HG03565 (cell line): ENCODE measurements around the gene PTPRF.

Experiments
- ATAC-seq: cut with Tn5 transposase; IDR thresholded peaks from one replicate; pipeline ENCODE4 v1.9.1; 2021; ENCODE audit warnings: mild to moderate bottlenecking, moderate library complexity; ENCODE audit not compliant: unreplicated experiment

PTPRF gene

DNA sequence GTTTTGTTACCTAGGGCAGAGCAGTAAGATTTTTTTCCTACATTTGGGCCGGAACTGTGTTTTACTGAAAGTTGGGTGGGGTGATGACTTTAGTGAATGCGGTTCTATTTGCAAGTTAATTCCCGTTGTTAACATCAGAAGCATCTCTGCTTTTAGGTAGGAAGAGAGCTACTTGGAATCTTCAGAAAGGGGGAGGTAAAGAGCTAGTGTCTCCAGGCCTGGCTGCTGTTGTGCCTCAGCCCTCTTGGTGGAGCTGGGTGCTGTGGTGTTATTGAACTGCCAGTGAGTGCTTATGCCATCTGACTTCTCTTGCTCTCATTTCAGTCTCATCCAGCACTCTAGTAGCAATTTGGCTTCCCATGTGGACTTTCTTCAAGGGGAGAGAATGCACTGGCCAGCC is 122.7 kb downstream of the PTPRF start:
- ATAC-seq, result no peak

DNA sequence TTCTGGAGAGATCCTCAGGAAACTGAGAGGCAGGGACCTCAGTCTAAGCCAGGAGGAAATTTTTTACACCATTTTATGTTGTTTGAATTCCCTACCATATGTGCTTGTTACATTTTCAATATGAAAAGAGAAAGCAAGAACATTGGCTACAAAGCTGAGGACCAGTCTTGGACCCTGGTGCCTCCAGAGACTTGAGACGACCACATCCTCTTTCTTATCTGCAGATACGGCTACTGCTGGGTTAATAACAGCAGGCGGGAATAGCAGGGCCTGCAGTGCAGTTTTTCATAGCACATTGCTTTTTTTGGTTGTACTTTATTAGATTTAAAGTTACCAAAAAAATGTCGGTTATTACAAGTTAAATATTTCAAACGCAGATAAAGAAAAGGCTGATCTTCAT is 123.2 kb downstream of the PTPRF start:
- no peak for ATAC-seq

DNA sequence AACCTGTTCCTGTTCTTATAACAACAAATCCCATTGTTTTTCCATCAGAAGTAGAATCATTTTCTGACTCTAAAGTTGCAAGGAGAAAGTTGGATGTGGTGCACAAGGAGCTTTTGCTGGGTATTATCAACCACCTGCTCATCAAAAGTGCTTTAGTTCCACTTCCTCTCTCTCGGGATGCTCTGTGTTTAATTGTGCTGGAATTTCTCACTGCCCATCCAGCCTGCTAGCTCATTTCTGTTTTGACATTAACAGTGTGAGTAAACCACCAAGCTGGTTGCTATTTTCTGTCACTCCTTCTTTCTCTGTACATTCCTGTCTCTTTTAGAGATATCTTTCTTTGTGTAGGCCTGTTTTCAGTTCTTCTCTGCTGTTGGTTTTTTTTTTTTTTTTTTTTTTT is 125.3 kb downstream of the PTPRF start:
- no peak for ATAC-seq

DNA sequence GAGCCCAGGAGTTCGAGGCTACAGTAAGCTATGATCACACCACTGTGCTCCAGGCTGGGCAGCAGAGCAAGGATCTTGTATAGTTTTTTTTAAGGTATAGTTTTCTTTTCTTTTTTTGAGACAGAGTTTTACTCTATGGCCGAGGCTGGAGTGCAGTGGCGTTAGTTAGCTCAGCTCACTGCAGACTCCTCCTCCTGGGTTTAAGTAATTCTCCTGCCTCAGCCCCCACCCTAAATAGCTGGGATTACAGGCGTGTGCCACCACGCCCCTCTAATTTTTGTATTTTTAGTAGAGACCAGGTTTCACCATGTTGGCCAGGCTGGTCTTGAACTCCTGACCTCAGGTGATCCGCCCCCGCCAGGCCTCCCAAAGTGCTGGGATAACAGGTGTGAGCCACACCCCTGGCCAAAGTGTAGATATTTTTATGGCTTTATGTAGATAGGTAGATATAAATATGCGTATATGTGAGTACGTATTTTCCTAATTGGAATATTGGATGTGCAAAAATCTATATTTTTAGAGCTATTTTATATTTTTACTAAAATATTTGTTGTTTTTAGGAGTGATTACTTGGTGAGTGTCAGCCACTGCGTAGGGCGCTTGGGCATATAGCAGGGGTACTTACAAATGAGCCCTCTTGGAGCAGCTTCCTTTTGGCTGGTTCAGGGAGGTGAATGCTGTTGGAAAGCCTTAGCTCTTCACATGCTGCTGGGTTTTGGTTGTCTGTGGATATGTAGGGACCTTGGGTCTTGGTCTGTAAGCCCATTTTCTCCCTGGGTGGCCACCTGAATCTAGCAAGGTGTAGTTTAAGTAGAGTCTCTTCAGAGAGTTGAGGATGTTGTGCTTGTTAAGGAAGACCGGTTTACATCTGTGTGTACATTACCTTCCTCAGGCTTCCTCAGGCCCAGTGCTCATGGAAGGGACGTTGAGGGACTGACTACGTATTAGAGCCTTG is 128.8 kb downstream of the PTPRF start:
- ATAC-seq, result no peak

DNA sequence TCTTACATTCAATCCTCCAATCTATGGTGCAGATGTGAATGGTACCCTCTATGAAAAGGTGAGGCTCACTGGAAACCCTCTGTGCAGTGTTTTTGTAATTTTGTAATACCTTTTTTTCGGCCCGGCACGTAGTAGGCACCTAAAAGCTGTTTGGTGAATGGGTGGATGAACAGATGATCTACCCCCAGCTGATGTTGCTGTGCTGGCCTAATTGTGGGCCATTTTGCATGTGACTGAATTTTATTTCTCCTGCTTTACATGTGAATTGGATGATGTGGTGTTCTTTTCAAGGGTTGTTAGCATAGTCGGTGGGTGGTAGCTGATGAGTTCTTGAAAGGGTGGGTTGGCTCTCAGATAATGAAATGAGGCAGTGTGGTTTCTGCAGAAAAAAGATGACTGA is 129.7 kb downstream of the PTPRF start:
- no peak for ATAC-seq

DNA sequence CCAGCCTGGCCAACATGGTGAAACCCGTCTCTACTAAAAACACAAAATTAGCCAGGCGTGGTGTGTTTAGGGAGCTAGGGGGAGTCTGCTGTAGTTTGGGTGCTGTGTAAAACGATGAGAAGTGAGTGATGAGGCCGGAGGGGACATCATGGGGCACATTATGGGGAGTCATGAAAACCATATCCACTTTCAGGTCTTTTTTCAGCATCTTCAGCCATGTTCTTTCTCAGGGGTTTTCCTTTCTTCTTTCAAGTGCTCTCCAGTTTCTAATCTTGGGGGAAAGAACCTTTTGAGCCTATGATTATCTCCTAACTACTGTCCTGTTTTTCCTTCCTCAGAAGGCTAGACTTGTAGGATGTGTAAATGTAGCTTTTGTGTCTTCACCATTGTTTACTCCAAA is 133.7 kb downstream of the PTPRF start:
- no peak for ATAC-seq

DNA sequence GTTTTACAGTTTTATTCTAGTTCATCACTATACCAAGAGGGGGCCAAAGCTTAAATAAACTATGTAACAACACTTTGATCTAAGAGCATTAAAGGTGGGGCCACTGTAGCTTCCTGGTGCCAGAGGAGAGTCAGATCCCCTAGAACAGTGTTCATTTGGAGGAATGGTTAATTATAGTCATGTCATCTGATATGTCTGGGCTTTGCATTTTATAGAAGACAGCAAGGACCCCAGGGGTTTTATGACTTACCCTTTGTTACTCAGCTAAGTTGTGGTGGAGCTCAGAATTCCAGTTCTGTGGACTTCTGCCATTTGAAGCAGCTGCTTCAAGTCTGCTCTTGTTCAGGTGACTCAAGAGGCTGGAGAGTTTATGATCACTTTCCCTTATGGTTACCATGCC is 135.9 kb downstream of the PTPRF start:
- ATAC-seq, result no peak

DNA sequence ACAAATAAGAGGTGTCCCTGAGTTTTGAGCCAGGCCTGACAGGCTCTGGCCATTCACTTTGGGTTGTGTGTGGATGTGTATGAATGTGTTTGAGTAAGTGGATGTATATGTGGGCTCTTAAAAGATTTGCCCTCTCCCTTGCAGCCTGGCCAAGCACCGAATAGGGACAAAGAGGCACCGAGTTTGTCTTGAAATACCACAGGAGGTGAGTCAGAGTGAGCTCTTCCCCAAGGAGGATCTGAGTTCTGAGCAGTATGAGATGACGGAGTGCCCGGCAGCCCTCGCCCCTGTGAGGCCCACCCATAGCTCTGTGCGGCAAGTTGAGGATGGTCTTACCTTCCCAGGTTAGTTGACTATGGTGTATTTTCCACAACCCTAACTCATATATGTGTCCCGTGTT is 138.3 kb downstream of the PTPRF start:
- no peak for ATAC-seq

DNA sequence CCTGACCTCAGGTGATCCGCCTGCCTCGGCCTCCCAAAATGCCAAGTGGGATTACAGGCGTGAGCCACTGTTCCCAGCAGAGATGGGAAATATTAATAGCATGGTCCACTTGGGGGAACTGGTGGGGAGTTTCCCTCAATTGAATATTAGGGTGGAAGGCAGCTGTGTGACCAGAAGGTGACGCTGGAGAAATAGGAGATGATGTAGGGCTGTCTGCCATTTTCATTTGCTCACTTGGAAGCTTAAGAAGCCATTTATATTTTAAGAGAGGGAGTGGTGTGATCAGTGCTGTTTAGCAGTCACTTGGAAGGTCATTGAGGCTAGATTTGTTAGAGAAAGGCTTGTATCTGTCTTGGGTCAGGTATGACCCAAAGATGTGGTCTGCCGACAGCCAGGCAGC is 139.2 kb downstream of the PTPRF start:
- no peak for ATAC-seq

DNA sequence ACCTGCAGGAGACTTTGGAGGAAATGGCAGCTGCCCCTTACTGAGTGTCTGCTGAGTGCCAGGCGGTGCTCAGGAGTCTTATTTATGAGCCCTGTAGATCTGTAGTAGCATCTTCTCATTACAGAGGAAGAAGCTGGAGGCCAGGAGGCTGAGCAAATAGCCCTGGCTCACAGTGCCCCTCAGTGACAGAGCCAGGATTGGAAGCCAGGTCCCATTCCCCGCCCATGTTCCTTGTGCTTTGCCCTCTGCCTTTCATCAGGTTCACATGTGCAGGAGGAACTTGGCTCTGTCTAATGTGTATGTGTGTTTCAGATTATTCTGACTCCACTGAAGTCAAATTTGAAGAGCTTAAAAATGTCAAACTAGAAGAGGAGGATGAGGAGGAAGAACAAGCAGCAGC is 140.5 kb downstream of the PTPRF start:
- ATAC-seq, result no peak

DNA sequence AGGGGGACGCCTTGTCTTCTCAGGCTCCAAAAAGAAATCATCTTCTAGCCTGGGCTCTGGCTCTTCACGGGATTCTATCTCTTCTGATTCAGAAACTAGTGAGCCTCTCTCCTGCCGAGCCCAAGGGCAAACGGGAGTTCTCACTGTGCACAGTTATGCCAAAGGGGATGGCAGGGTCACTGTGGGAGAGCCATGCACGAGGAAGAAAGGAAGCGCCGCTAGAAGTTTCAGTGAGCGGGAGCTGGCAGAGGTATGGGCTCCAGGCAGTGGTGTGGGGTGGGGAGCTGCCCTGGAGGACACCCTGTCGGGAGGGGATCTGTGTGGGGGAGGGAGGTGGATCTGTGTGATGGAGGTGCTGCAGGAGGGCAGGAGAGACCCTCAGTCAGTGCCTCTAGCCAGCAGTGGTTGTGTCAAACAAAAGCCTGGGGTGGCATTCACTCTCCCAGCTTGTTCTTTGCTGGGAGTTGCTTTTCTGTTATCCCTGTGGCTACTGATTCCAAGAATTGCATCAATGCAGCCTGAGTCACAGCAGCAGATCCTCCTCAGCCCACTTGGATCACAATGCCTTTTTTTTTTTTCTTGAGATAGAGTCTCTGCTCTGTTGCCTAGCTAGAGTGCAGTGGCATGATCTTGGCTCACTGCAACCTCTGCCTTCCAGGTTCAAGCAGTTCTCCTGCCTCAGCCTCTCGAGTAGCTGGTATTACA is 141.1 kb downstream of the PTPRF start:
- no peak for ATAC-seq

DNA sequence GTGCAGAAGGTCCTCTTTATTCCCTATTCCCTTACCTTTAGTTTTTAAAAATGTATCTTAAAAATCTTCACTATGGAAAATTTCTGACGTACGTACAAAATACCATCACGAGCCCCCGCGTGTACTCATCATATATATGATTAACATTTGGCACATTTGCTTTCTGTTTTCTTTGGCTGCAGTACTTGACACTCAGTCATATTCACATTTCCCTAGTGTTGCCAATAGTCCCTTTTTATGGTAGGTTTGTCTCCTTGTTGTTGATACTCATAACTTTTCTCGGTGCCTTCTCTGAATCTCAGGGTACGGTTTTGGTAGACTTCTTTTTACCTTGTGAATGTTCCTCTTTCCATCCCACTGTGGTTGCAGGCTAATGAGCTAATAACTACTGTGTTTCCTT is 142.6 kb downstream of the PTPRF start:
- no peak for ATAC-seq
